Fibroblast of skin of left biceps (primary cell): ENCODE measurements around the gene EFS.
"Not testable (repeated sequence)": the region's sequence is repeated elsewhere in the genome, so short reads cannot be mapped to it uniquely, and the experiment has no call there.

Source experiments
- DNase-seq, 2 experiments: peaks; one replicate each; pipeline ENCODE4 v3.0.0-alpha.2; 2013; ENCODE audit warnings: low read depth in 2 of 2

EFS gene

GRCh38 chr14:23399136-23399535 lies 34.2 kb upstream of the EFS start:
- no peak for DNase-seq

- no peak for DNase-seq
Observed at GRCh38 chr14:23398348-23398747, 33.4 kb upstream of the EFS start.

- no peak for DNase-seq
Observed at GRCh38 chr14:23396781-23397407, 31.9 kb upstream of the EFS start.

- no peak for DNase-seq
Observed at GRCh38 chr14:23396126-23396525, 31.2 kb upstream of the EFS start.

- DNase-seq = no peak
Observed at GRCh38 chr14:23392613-23393012, 27.6 kb upstream of the EFS start.

GRCh38 chr14:23389871-23390270 lies 24.9 kb upstream of the EFS start:
- not testable (repeated sequence) for DNase-seq

GRCh38 chr14:23389396-23389795 lies 24.4 kb upstream of the EFS start:
- no peak for DNase-seq

- no peak for DNase-seq
Observed at GRCh38 chr14:23388996-23389395, 24.0 kb upstream of the EFS start.

GRCh38 chr14:23387916-23388882 lies 23.2 kb upstream of the EFS start:
- no peak for DNase-seq

GRCh38 chr14:23386999-23387398 lies 22.0 kb upstream of the EFS start:
- DNase-seq = no peak

- DNase-seq = not testable (repeated sequence)
Observed at GRCh38 chr14:23386266-23386657, 21.3 kb upstream of the EFS start.

- no peak for DNase-seq
Observed at GRCh38 chr14:23385642-23386265, 20.8 kb upstream of the EFS start.

GRCh38 chr14:23385244-23385641 lies 20.3 kb upstream of the EFS start:
- no peak for DNase-seq

GRCh38 chr14:23384364-23385080 lies 19.6 kb upstream of the EFS start:
- no peak for DNase-seq

GRCh38 chr14:23382731-23383440 lies 17.9 kb upstream of the EFS start:
- DNase-seq = no peak

- DNase-seq = no peak
Observed at GRCh38 chr14:23382276-23382675, 17.3 kb upstream of the EFS start.

GRCh38 chr14:23381871-23382270 lies 16.9 kb upstream of the EFS start:
- DNase-seq = no peak

- no peak for DNase-seq
Observed at GRCh38 chr14:23380976-23381375, 16.0 kb upstream of the EFS start.

GRCh38 chr14:23380197-23380914 lies 15.4 kb upstream of the EFS start:
- DNase-seq = no peak

GRCh38 chr14:23379366-23380196 lies 14.6 kb upstream of the EFS start:
- no peak for DNase-seq
